Measurements from ENCODE around the gene BARX1. TPM values are rescaled to one million over a fixed set of nuclear protein-coding genes. Genes with fewer than 3 reads are reported as not detected.
"Not testable (repeated sequence)": the region's sequence is repeated elsewhere in the genome, so short reads cannot be mapped to it uniquely, and the experiment has no call there.

Gene BARX1
- polyA plus RNA-seq, 4 donors = 0.17 to 0.59 (median 0.45) TPM

- DNase-seq (ENCODE audit: low read depth in 4 of 4, low spot score in 2 of 4) = no peak
Measured at GRCh38 chr9:93967020-93967803, 12.1 kb upstream of the BARX1 start.

DNA sequence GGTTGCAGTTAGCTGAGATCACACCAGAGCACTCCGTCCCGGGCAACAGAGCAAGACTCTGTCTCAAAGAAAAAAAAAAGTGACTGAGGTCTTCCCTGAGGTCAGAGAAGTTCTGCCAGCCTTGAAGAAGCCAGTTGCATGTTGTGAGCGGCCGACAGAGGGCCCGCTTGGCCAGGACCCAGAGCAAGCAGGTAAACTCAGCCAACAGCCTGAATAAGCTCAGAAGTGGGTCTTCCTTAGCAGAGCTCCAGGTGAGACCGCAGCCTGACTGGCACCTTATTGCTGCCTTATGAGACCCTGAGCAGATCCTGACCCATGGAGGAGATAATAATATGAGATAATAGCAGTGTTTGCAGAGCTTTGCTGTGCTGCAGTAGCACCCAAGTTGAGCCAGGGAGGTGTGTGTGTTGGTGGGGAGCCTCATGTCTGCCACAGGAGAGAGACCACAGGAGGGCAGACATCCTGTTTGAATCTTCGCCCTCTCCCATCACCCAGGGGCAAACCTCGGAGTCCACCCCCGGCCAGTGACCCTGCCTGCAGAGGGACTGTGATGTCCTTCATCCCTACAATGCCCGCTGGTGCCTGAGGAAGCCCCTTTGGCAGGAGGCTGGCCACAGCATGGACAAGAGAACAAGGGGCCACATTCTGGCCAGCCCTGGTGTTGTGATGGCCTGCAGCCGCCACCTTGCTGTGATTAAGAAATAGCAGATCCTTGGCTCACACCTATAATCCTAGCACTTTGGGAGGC, 10.8 kb upstream of the BARX1 start:
- DNase-seq (ENCODE audit: low read depth in 4 of 4, low spot score in 2 of 4) = no peak

GRCh38 chr9:93964685-93965084, 9.5 kb upstream of the BARX1 start:
- no peak for DNase-seq (ENCODE audit: low read depth in 4 of 4, low spot score in 2 of 4)

DNA sequence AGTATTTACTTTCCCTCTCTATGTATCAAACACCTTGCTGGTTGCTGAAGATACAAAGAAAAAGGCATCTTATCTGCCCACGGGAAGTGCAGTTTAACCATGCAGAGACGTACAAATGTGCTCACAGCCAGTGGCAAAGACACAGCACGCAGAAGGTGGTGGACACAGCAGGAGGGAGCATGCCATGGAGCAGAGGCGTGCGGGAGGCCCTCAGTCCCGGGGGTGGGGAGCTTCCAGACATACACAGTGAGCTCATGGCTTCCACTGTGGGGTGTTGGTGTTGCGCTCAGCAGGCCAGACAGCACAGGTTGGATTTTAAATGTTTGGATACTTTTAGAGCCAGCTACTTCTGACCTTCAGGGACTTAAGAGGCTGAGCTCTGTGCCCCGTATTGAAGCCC, 8.8 kb upstream of the BARX1 start:
- DNase-seq (ENCODE audit: low read depth in 4 of 4, low spot score in 2 of 4) = no peak

- DNase-seq (ENCODE audit: low read depth in 4 of 4, low spot score in 2 of 4) = not testable (repeated sequence)
Measured at GRCh38 chr9:93963489-93963888, 8.3 kb upstream of the BARX1 start.

- DNase-seq (ENCODE audit: low read depth in 4 of 4, low spot score in 2 of 4) = peak; percentile 56 to 90 (median 72)
Measured at GRCh38 chr9:93962561-93963440, 7.6 kb upstream of the BARX1 start.

- DNase-seq (ENCODE audit: low read depth in 4 of 4, low spot score in 2 of 4) = no peak
Measured at GRCh38 chr9:93962017-93962416, 6.9 kb upstream of the BARX1 start.

GRCh38 chr9:93960971-93961841, 6.1 kb upstream of the BARX1 start:
- DNase-seq (ENCODE audit: low read depth in 4 of 4, low spot score in 2 of 4) = no peak

DNA sequence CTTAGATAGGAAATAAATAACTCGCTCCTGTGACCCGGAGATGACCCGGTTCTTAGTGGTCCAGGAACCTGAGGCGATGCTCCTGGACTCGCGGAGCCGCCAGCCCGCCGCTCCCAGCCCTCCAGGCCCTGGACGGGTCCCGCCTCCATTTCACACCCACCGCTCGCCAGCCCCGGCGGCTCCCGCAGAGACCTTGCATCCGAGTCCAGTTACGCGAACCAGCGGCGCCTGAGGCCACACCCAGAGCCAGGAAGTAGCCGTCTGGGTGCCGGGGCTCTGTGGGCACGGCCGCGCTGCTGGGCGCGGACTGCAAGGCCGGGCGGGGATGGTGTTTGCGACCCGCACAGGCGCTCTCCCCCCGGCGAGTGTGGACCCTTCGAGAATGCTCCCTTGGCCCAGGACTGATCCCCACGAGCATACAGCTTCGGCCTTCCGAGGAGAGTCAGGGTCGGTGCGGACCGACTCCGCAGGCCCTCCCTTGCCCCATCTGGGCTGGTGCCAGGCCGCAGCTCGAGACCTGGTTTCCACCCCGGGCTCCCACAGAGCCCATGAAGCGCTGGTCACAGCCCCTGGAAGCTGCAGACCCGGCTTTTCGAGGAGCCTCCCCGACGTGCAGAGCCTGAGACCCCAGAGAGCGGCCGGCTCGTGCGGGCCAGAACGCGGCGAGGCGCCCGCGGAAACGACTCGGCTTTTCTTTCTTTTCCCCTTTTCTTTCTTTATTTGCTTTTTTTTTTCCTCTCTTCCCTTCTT, 5.2 kb upstream of the BARX1 start:
- no peak for DNase-seq (ENCODE audit: low read depth in 4 of 4, low spot score in 2 of 4)

GRCh38 chr9:93959739-93960154, 4.6 kb upstream of the BARX1 start:
- no peak for DNase-seq (ENCODE audit: low read depth in 4 of 4, low spot score in 2 of 4)

DNA sequence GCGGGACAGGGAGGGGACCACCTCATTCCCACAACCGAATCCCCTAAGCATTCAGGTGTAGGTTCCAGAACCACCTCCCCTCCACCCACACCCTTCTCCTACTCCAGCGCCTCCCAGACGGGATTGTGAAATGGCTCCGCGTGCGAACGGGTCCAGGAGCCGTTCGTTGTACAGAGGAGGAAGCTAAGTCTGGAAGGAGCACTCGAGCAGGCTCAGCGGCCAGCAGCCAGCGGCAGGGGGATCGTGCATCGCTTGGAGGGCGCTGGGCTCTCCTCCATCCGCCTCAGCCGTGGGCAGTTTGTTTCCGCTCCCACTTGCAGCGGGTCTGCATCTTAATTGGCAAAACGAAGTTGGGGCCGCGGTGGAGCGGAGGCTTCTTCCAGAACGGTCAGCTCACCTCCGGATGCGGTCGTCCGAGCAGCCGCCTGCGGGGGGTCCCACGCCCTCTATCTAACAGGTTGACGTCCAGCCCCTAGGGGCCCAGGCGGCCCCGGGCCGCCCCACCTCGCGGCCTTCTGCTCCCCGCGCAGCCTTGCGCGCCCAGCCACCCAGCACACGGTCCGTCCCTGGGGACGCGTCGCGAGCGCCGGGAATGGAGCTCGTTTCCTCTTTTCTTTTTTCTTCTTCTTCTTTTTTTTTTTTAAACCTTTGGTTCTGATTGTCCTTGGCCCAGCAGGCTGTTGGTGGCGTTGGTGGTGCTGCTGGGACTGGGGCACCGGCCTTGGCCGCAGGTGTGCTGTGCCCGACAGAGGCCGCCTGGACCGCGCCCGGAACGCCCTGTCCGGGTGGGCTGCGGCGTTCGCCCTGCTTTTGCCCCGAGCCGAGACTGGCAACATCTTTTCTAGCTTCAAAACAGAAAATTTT, 3.9 kb upstream of the BARX1 start:
- no peak for DNase-seq (ENCODE audit: low read depth in 4 of 4, low spot score in 2 of 4)

GRCh38 chr9:93958121-93958818, 3.1 kb upstream of the BARX1 start:
- DNase-seq (ENCODE audit: low read depth in 4 of 4, low spot score in 2 of 4) = no peak

- no peak for DNase-seq (ENCODE audit: low read depth in 4 of 4, low spot score in 2 of 4)
Measured at GRCh38 chr9:93955981-93956784, 1.0 kb upstream of the BARX1 start.

DNA sequence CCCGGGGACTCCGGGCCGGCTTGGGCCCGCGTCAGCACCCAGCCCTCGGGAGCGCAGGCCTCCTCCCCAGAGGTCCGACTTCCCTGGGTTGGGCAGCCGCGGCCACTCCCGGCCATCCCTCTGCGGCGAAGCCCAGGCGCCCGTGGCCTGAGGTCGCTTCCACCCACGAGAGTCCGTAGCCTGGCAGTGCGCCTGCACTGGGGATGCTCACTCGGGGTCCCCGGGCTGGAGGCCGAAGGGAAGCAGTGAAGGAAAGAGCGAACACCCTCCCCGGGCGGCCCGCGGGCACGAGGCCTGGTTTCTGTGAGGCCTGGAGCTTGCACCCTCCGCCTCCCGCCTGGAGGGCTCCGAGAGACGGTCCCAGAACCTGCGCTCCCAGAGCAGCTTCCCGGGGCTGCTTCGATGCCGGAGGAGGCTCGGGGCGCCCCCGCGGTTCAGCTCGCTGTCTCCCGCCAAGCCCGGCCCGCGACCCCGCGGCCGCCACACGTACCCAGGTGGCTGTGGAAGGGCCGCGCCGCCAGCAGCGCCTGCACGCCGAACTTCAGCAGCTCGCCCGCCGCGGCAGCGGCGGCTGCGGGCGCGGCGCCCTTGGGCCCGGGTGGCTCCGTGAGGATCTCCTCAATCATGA, 607 bp downstream of the BARX1 start:
- DNase-seq (ENCODE audit: low read depth in 4 of 4, low spot score in 2 of 4) = no peak

DNA sequence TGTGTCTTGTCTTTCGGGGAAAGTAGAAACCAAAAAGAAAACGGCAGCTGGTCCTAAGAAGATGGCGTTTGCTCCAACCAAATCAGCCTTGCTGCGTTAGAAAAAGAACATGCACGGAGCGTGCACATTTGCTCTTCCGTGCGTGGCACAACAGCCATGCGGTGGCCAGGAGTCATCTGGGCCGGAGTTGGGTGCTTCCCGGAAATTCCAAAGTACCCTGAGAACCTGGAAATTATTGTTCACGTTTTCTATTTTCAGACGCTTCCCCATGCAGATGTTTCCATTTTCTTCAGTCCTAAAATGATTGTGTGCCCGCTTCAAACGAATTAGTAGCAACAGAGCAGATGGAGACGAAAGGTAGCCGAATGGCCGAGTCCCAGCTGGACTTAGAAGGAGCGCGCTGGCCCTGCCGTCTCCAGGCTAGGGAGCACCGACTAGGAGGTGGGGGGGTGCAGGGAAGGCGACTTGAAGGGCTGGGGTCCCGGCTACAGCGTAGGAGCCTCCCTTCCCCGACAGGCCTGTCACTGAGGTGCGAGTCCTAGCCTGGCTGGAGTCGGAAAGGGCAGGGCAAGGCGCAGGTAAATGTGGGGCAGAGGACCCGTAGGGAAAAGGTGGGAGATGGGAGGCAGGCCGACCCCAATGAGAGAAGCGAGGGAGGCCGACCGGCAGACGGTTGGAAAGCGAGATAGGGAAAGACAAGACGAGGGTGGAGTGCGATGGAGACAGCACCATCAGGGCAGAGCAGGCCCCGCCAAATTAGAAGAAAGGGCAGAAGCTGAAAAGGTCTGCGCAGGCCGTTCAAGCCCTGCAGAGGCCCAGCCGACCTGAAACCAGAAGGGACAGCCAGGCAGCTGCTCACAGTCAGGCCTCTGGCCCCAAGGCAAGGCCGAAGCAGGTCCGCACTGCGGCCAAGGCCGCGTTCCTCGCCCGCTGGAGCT, 1.4 kb downstream of the BARX1 start:
- DNase-seq (ENCODE audit: low read depth in 4 of 4, low spot score in 2 of 4) = no peak

Measured in left renal cortex interstitium (tissue), 4 donors.